GM08714 (cell line): ENCODE data around the gene USP49.
A peak's percentile ranks its signal among the peaks of the same experiment; 100 is the strongest.

Source experiments
- H3K4me3 ChIP-seq: fragments of 200-500 bp; sonication (Bioruptor generic); 2 replicates; pipeline ENCODE4 v1.5.1; 2014; ENCODE audit warnings: mild to moderate bottlenecking, low read length, inconsistent platforms
- ZNF274 ChIP-seq: IDR thresholded peaks from 2 replicates; pipeline ENCODE4 v1.6.1; 2012; ENCODE audit warnings: mild to moderate bottlenecking, low read depth, low read length

Gene USP49

DNA sequence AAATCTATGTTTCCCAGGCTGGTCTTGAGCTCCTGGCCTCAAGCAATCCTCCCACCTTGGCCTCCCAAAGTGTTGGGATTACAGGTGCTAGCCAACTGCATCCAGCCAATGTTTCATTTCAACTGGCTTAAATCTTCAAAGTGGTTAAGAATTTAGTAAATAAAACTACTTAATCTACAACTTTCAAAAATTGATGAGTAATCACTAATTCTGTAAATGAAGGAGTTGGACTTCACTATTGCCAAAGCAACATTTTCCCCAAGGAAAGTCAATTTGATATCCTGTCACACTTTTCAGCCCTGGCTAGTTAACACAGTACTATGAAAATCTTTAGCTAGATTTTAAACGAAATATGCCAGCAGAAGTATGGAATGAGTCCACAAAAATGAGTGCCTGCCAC, 103.9 kb downstream of the USP49 start:
- no peak overlapping the region for H3K4me3 ChIP-seq
- TF ChIP-seq ZNF274: no peak

DNA sequence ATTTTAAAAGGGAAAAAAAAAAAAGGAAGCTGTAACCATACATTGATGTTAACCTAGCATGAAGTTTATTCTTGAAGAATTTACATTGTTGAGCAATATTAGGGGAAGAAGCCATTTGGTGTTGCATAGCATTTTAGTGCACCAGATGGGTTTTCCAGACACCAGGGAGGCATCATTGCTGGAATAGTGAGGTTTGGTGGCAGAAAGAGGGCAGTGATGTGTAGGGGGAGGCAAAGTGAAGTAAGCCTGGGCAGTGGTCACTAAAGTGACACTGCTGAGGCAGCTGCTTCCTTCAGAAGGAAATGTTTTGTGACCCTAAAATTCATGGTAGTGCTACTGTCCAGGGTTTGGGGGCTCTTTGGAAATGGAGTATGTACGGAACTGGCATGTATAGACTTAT, 105.1 kb downstream of the USP49 start:
- no peak for TF ChIP-seq ZNF274
- H3K4me3 ChIP-seq: no peak overlapping the region

DNA sequence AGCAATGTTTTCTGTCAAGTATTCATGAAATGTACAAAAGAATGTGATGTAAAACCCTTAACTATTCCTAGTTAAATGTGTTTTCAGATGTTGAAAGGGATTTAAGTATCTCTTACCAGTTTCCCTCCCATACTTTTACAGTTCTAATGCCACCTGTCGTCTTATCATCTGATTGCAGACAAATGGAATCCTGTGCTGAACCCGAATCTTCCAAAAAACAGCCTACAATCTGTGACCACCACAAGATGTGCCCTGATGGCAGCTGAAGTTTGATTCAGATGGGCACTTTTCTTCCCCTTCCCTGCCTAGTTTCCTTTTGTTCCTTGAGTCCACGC, 105.8 kb downstream of the USP49 start:
- no peak overlapping the region for H3K4me3 ChIP-seq
- no peak for TF ChIP-seq ZNF274

DNA sequence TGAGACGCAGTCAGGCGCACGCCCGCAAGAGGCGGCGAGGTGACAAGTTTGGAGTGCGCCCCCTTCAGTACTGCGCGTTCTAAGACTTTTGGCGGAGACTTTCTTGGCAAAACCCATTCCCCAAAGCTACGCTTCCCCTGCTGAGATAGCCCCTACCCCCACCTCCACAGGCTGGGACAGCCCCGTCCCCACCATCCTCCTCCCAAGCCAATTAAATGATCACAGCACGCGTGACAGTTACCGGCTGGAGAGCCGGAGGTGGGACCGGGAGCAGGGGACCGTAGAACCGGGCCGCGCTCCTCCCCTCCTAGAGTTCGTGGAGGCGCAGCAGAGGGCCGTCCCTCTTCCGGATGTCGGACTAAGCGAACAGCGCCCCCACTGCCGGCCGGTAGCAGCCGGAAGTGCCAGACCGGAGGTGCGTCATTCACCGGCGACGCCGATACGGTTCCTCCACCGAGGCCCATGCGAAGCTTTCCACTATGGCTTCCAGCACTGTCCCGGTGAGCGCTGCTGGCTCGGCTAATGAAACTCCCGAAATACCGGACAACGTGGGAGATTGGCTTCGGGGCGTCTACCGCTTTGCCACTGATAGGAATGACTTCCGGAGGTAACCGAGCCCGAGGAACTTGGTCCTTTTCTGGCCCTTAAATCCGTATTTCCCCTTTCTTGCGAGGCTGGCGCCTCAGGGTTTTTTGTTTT, 107.8 kb downstream of the USP49 start, which contains the start of gene TOMM6:
Gene TOMM6, plus strand, starts transcription at position 476 of the 699 bp plus-strand sequence. Its CDS starts 4 bp downstream, at position 480.
- no peak for TF ChIP-seq ZNF274
- peak within 1 kb of the TSS; percentile 98 for H3K4me3 ChIP-seq

GRCh38 chr6:41786451-41787218, 108.5 kb downstream of the USP49 start:
- H3K4me3 ChIP-seq: peak overlapping the region; percentile 98
- TF ChIP-seq ZNF274: no peak

DNA sequence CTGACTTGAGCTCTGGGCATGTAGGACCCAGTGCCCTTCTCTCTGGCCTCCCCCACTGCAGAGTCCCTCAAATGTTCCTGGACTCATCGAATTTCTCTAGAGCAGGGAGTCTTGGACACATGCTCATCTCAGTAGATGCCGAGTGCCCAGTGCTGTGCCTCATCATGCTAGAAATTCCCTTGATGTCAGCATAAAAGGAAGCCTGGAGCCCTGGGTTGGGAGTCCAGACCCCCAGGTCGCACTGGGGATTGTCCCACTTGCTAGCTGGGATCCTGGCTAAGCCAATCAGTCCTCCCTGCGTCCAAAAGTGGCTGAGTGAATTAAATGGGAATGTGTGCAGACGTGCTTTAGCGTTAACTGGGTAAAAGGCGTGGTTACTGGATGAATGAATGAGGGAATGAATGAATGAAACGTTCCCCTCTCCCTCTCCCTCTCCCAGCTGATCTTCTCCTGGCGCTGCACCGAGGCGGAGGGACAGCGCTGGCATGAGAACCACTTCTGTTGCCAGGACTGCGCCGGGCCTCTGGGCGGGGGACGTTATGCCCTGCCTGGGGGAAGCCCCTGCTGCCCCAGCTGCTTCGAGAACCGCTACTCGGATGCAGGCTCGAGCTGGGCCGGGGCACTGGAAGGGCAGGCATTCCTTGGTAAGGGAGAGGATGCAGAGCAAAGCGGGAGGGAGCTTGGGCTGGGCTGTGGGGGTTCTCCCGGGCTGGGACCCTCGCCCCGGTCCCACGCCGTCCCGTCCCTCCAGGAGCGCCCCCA, 109.3 kb downstream of the USP49 start:
- TF ChIP-seq ZNF274: no peak
- peak overlapping the region; percentile 98; the same call in 1 of the 2 replicates for H3K4me3 ChIP-seq

DNA sequence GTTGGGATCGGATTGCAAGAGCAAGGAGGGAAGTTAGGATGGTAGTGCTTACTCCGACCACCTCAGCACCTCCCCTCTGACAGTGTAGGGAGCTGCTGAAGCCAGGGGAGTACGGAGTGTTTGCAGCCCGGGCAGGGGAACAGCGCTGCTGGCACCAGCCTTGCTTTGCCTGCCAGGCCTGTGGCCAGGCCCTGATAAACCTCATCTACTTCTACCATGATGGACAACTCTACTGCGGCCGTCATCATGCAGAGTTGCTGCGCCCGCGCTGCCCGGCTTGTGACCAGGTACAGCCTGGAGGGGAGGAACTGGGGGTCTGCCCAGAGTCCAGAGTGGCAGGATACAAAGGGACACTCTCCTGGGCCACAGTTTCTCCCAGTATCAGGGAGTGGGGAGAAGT, 109.9 kb downstream of the USP49 start:
- no peak for TF ChIP-seq ZNF274
- H3K4me3 ChIP-seq: no peak overlapping the region

GRCh38 chr6:41784581-41785171, 110.5 kb downstream of the USP49 start:
- no peak overlapping the region for H3K4me3 ChIP-seq
- TF ChIP-seq ZNF274: no peak

GRCh38 chr6:41783106-41783780, 111.9 kb downstream of the USP49 start:
- TF ChIP-seq ZNF274: no peak
- H3K4me3 ChIP-seq: no peak overlapping the region

DNA sequence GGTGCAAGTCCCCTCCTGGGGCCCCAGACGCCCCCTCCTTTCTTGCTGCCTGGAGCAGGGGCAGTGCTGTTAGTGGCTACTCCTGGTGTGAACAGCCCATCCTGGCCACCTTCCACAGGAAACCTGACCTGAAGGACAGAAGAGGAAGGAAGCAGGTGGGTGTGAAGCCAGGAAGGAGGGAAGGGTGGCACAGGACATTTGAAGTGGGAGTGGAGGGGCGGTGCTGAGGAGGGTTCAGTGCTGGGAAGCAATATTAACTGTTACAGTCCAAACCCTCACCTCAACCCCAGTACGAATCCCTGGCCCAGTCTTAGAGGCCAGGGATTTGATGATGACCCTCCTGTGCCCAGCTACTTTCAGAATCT, 113.8 kb downstream of the USP49 start:
- TF ChIP-seq ZNF274: no peak
- no peak overlapping the region for H3K4me3 ChIP-seq

GRCh38 chr6:41780551-41781365, 114.4 kb downstream of the USP49 start, which contains the start of gene PRICKLE4:
Gene PRICKLE4 (plus strand): TSS chr6:41780782. CDS start chr6:41783474, 2,692 bp downstream.
- no peak for TF ChIP-seq ZNF274
- peak within 1 kb of the TSS; percentile 70 for H3K4me3 ChIP-seq

DNA sequence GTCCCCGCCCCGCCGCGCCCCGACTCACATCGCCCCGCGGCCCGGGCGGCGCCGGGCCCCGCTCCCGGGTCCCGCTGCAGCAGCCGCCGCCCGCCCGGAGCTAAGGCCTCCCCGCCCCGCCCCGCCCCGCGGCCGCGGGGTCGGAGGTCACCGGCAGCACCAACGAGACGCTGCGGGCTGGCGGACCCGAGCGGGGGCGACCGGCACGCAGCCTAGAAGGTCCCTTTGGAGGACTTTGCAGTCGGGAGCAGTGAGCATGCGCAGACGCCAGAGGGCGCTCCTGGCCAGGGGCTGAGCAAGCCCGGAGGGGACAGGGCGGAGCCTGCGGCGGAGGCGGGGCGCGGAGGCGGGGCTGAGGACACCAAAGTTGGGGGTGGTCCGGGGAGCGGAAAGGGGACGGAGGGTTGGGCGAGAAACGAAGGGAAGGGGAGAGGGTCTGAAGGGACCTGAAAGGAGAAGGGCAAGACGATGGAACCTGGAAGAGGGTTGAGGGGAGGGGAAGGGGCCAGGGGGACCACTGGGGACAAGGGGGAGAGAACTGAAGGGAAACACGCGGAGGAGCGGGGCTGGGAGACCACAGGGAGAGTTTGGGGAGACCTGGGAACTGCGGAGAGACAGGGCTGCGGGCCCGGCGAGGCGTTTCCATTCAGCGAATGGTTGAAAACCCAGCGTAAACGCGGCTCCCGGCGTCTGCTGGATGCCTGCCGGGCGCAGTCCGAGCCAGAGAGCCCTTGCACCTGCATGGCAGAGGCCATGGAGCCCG, 115.2 kb downstream of the USP49 start, which contains the start of gene FRS3:
Gene FRS3, minus strand, starts transcription at position 113 of the 763 bp plus-strand sequence. CDS start 2,913 bp downstream, outside the sequence.
- no peak for TF ChIP-seq ZNF274
- H3K4me3 ChIP-seq: peak within 1 kb of the TSS; percentile 70

DNA sequence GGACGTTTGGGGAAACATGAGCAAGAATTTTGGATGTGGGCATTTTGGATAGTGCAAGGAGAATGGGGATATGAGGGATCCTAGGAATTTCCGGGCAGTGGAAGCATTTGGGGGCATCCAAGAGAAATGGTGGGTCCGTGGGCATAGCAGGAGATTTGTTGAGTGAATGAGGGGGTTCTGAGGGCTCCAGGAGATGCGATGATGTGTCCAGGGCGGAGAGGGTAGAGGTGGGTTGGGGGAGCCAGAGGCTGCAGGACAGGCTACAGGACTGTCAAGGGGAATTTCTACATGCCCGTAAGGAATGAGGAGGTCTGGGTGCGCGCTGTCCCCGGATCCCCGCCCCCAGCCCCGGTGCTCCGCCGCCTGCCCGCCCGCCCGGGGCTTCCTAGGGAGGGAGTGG, 115.8 kb downstream of the USP49 start:
- no peak for TF ChIP-seq ZNF274

More for the DNA sequence above, 115.8 kb downstream of the USP49 start:
- peak overlapping the region; percentile 70 for H3K4me3 ChIP-seq
